SK-N-SH treated with all-trans-retinoic acid at 6 μM for 48 hours (cell line): Measurements from ENCODE around the gene POU2F1.

Experiments used
- PATZ1 ChIP-seq: fragments of 250-450 bp; sonication (Bioruptor Pico); IDR thresholded peaks from 2 replicates; pipeline ENCODE4 v1.8.0; 2020; ENCODE audit warnings: mild to moderate bottlenecking, moderate library complexity, borderline replicate concordance
- TSHZ2 ChIP-seq: fragments of 250-450 bp; sonication (Bioruptor Pico); IDR thresholded peaks from 2 replicates; pipeline ENCODE4 v1.5.0; 2020; ENCODE audit warnings: mild to moderate bottlenecking, moderate library complexity
- ZC3H10 ChIP-seq: fragments of 250-450 bp; sonication (Bioruptor Pico); IDR thresholded peaks from 2 replicates; pipeline ENCODE4 v1.5.1; 2021; ENCODE audit warnings: mild to moderate bottlenecking, moderate library complexity

GRCh38 chr1:167476061-167476460 lies 255.4 kb downstream of the POU2F1 start:
- TF ChIP-seq TSHZ2 (CRISPR knock-in tag) = no peak
- no peak for TF ChIP-seq PATZ1 (CRISPR knock-in tag)
- no peak for TF ChIP-seq ZC3H10 (CRISPR knock-in tag)
